Testis (tissue), 5 donors: Measurements from ENCODE around the gene ELK3. TPM values are rescaled to one million over a fixed set of nuclear protein-coding genes. Genes with fewer than 3 reads are reported as not detected.

Source experiments
- DNase-seq: peaks from one replicate; pipeline ENCODE4 v3.0.0-alpha.2; 2019
- H3K27ac ChIP-seq, 2 donors: fragments of 200-600 bp; sonication (generic); one replicate each; pipeline ENCODE4 v1.5.1; 2019
- H3K27me3 ChIP-seq: fragments of 200-600 bp; sonication (generic); one replicate; pipeline ENCODE4 v1.5.1; 2019
- H3K36me3 ChIP-seq: fragments of 200-600 bp; sonication (generic); one replicate; pipeline ENCODE4 v1.5.1; 2017; ENCODE audit warnings: low read depth; ENCODE audit errors: missing control alignments
- H3K4me1 ChIP-seq: fragments of 200-600 bp; sonication (generic); one replicate; pipeline ENCODE4 v1.5.1; 2019
- H3K4me3 ChIP-seq, 2 donors: fragments of 200-600 bp; sonication (generic); one replicate each; pipeline ENCODE4 v1.5.1; 2017 to 2019
- H3K9me3 ChIP-seq: fragments of 200-600 bp; sonication (generic); one replicate; pipeline ENCODE4 v1.5.1; 2017
- POLR2A ChIP-seq: fragments of 450-650 bp; IDR thresholded peaks from one replicate; pipeline ENCODE4 v1.6.1; 2017; ENCODE audit warnings: antibody characterized with exemption, mild to moderate bottlenecking, moderate library complexity
- WGBS, 2 donors: methylation state at CpG; one replicate each; pipeline ENCODE4 v1.1.5; 2018; 5-methylcytosine and 5-hydroxymethylcytosine counted together
- intact Hi-C: fragments of 100-400 bp; cut with DNase I; formaldehyde crosslinking; loops from one replicate; pipeline ENCODE4 v1.15.1; 2023; ENCODE audit warnings: low total_unique reads
- long read RNA-seq, 2 donors: transcript quantifications; one replicate each; lab custom pipeline, GENCODE V29; 2026
- polyA plus RNA-seq: library from polyadenylated mRNA; stranded (reverse); fragments of 350-450 nt; fragmentation: Illumina TruSeq; extraction: RNeasy Lipid Tissue Mini Kit (QIAGEN cat#74804); gene quantifications from one replicate; pipeline ENCODE4 v1.2.3, GENCODE V29; 2014; ENCODE audit warnings: low read depth, low replicate concordance; ENCODE audit not compliant: insufficient read depth
- total RNA-seq, 2 donors: library from RNA; depleted of rRNA; stranded (reverse); fragments of >200 nt; gene quantifications; one replicate each; pipeline ENCODE4 v1.2.3, GENCODE V29; 2016
- TF ChIP-seq, protein P1 (sequence below), 3 experiments: fragments of 450-650 bp in 2 of 3; fragments of 200-600 bp in 1 of 3; sonication (generic) in 1 of 3; IDR thresholded peaks; one replicate each; pipeline ENCODE4 v1.5.1; 2016 to 2019; ENCODE audit warnings: antibody characterized with exemption in 3 of 3, mild to moderate bottlenecking in 2 of 3, moderate library complexity in 1 of 3

ELK3 gene
- total RNA-seq (10 to 100 TPM; 11.3 to 15.4 TPM), polyA plus RNA-seq (17.1 TPM)
- long read RNA-seq, donor 1, full-length matches to known transcripts: 8 of 17 reads
- long read RNA-seq, donor 1, partial matches to known transcripts: 9 of 17 reads
- long read RNA-seq, donor 1, other reads (novel, unspliced or antisense): 0 of 17 reads
- long read RNA-seq, donor 2, full-length matches to known transcripts: 6 of 12 reads
- long read RNA-seq, donor 2, partial matches to known transcripts: 6 of 12 reads
- long read RNA-seq, donor 2, other reads (novel, unspliced or antisense): 0 of 12 reads

DNA sequence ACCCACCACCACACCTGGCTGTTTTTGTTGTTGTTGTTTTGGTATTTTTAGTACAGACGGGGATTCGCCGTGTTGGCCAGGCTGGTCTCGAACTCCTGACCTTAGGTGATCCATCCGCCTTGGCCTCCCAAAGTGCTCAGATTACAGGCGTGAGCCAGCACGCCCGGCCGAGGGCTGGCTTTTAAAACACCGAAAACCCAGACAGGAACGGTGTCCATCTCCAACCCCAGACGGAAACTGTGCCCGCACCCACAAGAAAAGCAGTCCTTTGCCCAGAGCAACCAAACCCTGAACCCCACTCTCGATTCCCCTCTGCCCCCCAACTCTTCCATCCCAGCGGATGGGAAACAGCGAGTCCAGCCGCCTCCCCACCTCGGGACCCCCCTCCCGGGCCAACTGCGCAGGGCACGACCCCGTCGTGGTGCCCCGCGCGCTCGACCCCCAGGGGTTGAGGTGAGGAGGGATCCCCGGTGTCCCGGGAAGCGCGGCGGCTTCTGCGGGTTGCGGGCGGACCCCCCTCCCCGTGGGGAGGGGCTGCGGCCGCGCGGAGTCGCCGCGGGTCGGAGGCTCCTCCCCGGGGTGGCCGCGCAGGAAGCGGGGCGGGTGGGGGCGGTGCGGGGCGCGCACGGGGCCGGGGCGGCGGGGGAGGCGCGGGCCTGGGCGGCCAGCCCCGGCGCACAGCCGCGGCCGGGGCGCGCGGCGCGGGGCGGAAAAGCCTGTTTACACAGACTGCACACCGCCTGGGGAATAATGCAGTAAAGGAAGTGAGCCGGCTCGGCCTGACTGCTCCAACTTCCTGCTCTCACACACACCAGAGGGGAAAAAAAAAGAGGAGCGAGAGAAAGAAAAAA is at the start of gene ELK3:
TSS of gene ELK3 (plus strand) at position 651 of the 851 bp plus-strand sequence.
- Histone ChIP-seq H3K9me3 (no peaks in the 10 kb centered on the region), H3K4me3 (peak within 1 kb of the TSS; percentile 64 to 73), H3K36me3 (no peaks in the 10 kb centered on the region), H3K27ac (peak within 1 kb of the TSS; percentile 45 to 80), H3K4me1 (peaks cover 7% of the 10 kb centered on the region), H3K27me3 (no peaks in the 10 kb centered on the region)
- DNase-seq: peak; percentile 64
- WGBS, 2 donors: 1 to 3% methylated on average over 19 to 59 of the region's 75 CpGs
- TF ChIP-seq, protein P1, sequence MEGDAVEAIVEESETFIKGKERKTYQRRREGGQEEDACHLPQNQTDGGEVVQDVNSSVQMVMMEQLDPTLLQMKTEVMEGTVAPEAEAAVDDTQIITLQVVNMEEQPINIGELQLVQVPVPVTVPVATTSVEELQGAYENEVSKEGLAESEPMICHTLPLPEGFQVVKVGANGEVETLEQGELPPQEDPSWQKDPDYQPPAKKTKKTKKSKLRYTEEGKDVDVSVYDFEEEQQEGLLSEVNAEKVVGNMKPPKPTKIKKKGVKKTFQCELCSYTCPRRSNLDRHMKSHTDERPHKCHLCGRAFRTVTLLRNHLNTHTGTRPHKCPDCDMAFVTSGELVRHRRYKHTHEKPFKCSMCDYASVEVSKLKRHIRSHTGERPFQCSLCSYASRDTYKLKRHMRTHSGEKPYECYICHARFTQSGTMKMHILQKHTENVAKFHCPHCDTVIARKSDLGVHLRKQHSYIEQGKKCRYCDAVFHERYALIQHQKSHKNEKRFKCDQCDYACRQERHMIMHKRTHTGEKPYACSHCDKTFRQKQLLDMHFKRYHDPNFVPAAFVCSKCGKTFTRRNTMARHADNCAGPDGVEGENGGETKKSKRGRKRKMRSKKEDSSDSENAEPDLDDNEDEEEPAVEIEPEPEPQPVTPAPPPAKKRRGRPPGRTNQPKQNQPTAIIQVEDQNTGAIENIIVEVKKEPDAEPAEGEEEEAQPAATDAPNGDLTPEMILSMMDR (IDR thresholded peaks at IDR 0.05): no peak
- no peak for TF ChIP-seq POLR2A
- intact Hi-C loops: no loop called here

DNA sequence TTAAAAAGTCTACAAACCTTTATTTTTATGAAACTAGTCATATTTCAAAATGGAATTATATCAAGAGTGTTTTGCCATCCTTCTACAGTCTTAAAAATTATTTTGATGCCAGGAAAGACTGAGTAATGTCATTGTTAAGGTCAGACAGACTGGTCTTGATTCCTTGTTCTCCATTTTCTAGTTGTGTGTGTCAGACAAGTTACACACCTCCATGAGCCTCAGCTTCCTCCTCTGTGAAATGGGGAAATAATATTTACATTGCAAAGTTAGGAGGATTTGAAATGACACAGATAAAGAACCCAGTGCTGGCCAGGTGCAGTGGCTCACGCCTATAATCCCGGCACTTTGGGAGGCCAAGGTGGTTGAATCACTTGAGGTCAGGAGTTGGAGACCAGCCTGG is 47.4 kb upstream of the ELK3 start:
- H3K4me1 ChIP-seq: no peaks in the 10 kb centered on the region
- TF ChIP-seq, protein P1 (IDR thresholded peaks at IDR 0.05): no peak
- TF ChIP-seq POLR2A: no peak
- WGBS, 2 donors: 75 to 93% methylated on average over 2 of the region's 2 CpGs
- no peak for DNase-seq
- H3K36me3 ChIP-seq: no peaks in the 10 kb centered on the region
- H3K4me3 ChIP-seq: no peak overlapping the region
- no peaks in the 10 kb centered on the region for H3K9me3 ChIP-seq
- intact Hi-C loops: no loop called here
- H3K27ac ChIP-seq: no peak overlapping the region
- no peaks in the 10 kb centered on the region for H3K27me3 ChIP-seq

DNA sequence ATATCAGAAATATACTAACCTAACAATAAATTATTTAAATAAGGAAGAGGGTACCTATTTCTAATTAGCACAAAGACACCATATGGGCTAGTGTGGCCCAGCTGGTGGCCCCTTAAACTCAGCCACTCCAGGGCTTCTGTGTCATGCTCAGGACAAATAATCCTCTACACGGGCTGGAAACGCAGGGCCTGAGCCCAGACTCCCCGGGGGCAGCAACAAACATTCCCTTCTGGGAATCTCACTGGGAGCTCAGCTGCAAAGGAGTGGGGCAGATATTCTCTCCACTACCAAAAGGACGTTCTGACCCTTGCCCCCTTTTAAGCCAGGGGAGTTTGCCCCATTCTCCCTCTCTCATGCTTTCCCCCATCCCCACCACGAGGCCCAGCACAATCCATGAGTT is 43.7 kb upstream of the ELK3 start:
- Histone ChIP-seq H3K27me3 (no peaks in the 10 kb centered on the region), H3K9me3 (no peaks in the 10 kb centered on the region), H3K27ac (no peak overlapping the region), H3K4me1 (no peaks in the 10 kb centered on the region), H3K36me3 (no peaks in the 10 kb centered on the region), H3K4me3 (no peak overlapping the region)
- DNase-seq: no peak
- 64 to 76% methylated on average over 5 of the region's 5 CpGs for WGBS, 2 donors
- intact Hi-C loops: no loop called here
- TF ChIP-seq, protein P1 (IDR thresholded peaks at IDR 0.05): no peak
- no peak for TF ChIP-seq POLR2A

DNA sequence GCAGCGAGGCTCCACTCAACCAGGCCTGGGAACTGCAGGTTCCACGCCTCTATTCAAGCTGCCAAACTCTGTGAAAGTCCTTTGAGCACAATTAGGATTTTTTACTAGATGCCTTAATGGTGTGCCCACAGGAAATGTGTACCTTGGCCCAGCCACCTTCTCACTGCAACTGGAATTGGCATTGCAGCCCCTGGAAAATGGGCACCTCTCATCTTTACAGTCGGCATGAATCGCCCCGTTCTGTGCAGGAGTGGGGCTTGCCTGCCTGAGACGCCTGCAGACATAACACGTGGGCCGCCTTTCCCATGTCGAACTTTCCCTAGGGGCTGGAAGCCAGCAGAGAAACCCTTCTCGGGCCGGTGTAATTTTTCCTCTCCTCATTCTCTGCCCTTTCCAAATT is 42.0 kb upstream of the ELK3 start:
- Histone ChIP-seq H3K27me3 (no peaks in the 10 kb centered on the region), H3K4me3 (no peak overlapping the region), H3K4me1 (no peaks in the 10 kb centered on the region), H3K9me3 (no peaks in the 10 kb centered on the region), H3K27ac (no peak overlapping the region), H3K36me3 (no peaks in the 10 kb centered on the region)
- intact Hi-C loops: no loop called here
- no peak for TF ChIP-seq POLR2A
- TF ChIP-seq, protein P1 (IDR thresholded peaks at IDR 0.05): no peak
- DNase-seq: no peak
- 68 to 77% methylated on average over 11 of the region's 11 CpGs for WGBS, 2 donors
